CD4-positive, alpha-beta T cell treated with Interferon gamma for 1 hour (primary cell): Measurements from ENCODE around the gene GAB1.
"Not testable (repeated sequence)": the region's sequence is repeated elsewhere in the genome, so short reads cannot be mapped to it uniquely, and the experiment has no call there.

ENCODE experiments used
- DNase-seq: peaks from one replicate; pipeline ENCODE4 v3.0.0-alpha.2; 2020

GAB1 gene

DNA sequence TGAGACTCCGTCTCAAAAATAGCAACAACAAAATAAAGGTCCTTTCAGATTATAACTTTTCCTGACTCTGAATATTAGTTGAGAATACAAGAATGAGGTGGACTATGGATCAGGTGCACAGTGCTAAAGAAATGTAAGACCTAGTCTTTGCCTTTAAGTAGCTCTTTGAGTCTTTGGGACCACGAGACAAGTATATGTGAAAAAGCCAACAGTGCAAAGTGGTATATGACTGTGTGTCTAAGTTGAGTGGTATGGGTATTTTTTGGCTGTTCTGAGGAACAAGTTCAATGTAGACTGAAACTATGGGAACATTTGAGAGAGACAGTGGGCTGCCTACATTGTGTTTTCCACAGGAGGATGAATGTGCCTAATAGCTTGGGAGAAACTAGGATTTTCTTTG lies 2.8 kb downstream of the GAB1 start:
- no peak for DNase-seq

DNA sequence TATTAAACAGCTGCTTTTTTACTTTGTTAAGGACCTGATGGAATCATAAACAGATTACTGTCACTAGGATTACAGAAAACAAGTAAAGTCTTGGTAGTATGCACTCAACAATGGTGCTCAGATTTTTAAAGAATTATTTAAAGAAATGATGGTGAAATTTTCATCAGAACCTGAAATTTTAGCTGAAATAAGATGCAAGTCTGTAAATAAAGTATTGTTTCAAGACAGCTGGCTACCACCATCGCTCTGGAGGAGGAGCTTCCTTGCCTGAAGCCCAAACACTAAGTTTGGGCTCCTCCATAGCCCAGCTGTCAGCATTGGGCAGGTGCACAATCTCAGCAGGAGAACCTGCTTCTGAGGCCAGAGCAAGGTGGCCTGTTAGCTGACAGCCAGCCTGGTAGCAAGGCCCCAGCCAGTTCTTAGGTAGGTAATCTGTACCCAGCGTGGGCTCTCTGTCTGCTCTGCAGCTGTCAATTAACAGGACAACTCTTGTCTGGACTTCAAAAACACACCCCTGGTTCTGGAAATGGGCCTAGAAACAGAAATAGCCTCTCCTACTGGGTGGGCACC lies 4.6 kb downstream of the GAB1 start:
- no peak for DNase-seq

DNA sequence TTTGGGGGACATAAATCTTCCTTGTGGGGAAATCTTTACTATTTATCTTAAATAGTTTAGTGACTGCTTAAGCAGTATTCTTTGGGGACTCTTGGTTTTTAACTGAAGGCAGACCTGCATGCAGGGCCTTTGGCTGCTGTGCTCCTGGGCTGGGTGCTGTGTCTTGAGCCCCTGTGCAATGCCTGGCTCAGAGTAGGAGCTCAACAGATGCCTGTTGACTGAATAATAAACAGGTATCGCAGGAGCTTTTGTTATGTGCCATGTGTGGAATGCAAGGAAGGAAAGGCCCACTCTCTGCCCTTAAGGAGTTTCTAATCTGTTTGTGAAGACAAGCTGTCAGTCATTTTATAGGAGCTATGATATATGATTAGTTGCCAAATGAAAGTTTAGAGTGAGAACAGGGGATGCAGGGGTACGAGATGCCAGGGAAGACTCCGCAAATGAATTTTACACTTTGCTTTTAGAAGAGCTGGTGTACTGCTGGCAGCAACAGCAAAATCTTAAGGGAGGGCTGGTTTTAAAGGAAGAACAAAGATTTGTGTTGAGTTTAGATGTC lies 6.7 kb downstream of the GAB1 start:
- DNase-seq = no peak

GRCh38 chr4:143344041-143344440 lies 7.4 kb downstream of the GAB1 start:
- no peak for DNase-seq

- no peak for DNase-seq
These were observed 8.1 kb downstream of the GAB1 start for GRCh38 chr4:143344774-143345173.

- no peak for DNase-seq
These were observed 8.7 kb downstream of the GAB1 start for GRCh38 chr4:143345356-143345755.

DNA sequence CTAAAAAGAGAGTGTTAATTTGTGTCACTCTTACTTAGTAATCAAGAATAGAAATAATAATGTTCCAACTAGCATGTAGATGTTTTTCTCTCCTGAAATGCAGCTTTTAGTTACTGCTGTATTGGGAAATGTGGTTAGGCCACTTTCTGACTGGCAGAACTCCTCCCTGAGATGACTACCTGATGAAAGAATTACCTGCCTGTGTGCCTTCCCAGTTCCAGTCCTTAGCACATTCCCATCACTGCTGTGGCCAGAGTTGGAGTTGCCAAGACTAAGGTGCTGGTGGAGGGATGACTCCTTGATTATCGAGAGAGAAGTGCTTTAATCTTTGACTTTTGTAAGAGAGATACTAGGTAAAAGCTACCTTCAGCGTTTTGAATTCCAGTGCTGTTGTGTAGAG lies 9.5 kb downstream of the GAB1 start:
- no peak for DNase-seq

GRCh38 chr4:143347484-143348111 lies 10.9 kb downstream of the GAB1 start:
- no peak for DNase-seq

- no peak for DNase-seq
These were observed 11.8 kb downstream of the GAB1 start for GRCh38 chr4:143348233-143349077.

DNA sequence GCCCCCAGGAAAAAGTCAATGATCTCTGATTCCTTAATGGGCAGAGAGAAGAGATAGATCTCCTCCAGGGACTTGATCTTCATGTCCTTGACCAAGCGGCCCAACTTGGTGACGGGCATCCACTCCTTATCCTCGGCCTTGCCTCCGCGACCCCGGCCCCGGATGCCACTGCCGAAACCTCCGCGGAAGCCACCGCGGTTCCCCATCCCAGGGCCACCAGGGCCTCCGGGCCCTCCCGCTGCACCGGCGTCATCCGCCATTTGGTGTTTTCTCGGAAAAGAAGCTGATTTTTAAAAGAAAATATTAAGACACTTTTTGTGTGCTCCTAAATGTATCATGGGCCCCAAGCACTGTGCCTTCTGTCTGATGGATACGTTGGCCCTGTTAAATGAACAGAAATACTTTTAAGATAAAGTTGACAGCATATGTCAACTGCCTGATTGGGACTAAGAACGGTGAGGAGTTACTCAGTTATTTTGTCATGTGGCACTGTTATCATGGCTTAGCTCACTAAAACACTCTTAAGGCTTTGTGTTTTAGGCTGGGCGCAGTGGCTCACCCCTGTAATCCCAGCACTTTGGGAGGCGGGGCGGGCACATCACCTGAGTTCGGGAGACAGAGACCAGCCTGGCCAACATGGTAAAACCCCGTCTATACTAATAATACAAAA lies 13.3 kb downstream of the GAB1 start:
- DNase-seq = not testable (repeated sequence)

- DNase-seq = no peak
These were observed 14.5 kb downstream of the GAB1 start for GRCh38 chr4:143351149-143351691.

DNA sequence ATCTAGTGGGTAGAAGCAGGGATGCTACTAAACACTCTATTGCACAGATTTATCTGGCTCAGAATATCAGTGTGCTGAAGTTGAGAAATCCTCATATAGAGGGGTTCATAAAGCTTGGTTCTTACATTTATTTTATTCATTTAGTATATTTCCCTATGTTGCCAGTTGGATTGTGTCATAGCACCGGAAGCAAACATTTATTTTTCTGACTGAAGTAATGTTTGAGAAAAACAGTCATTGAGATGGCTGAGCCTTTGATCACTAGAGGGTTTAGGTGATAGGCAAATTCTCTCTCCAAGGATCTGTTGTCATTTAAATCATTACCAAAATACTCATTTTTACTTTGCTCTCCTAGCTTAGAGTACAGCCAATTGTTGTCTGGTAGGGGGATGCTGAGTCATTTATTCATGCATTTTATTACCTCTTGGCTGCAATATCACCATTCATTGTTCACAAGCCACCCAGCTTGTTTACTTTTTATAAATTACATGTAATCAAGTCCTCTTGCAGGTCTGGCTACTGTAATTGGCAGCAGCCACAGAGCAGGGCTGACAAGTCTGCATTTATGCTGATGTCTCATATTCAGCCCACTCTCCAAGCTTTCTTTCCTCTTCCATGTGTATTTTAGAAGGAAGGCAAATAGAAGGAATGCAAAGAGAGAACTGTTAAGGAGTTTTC lies 15.2 kb downstream of the GAB1 start:
- no peak for DNase-seq

GRCh38 chr4:143352720-143353119 lies 16.0 kb downstream of the GAB1 start:
- no peak for DNase-seq

DNA sequence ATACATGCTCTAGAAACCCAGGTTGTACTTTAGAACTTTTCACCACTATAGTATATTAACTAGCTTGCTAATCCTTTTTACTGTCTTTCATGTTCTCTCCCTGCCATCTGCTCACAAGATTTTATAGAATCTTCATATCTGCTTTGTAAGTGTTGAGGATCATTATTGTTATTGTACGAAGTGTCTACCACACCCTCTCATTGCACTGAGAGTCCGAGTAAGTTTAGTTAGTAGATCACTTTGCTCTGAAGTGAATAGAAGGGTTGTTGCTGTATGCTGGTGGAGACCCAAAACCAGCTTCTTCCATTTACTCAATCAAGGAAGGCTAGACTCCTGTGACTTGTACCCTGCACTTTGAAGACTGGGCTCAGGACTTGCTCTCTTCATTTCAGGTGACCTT lies 17.1 kb downstream of the GAB1 start:
- no peak for DNase-seq

DNA sequence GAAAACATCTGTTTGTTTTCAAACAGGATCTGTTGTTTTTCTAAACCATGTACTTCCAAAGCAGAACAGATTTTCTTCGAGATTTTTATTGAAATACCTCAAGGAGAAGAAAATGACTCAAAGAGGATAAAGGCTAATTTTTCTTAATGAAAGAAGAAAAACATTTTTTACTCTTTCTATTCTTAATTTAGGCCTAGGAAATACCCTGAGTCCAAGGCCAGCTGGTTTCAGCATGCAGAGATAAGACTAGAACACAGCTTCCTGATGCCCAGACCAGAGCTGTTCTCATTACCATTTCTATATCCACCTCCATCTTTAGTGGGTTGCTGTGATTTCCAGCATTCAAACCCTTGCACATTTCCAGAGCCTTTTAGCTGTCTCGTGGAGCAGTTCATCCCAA lies 18.3 kb downstream of the GAB1 start:
- DNase-seq = no peak

- DNase-seq = no peak
These were observed 19.0 kb downstream of the GAB1 start for GRCh38 chr4:143355540-143356217.

- no peak for DNase-seq
These were observed 19.8 kb downstream of the GAB1 start for GRCh38 chr4:143356493-143356892.

- DNase-seq = peak; percentile 25
These were observed 20.6 kb downstream of the GAB1 start for GRCh38 chr4:143357161-143357845.

GRCh38 chr4:143358419-143358818 lies 21.7 kb downstream of the GAB1 start:
- DNase-seq = no peak

DNA sequence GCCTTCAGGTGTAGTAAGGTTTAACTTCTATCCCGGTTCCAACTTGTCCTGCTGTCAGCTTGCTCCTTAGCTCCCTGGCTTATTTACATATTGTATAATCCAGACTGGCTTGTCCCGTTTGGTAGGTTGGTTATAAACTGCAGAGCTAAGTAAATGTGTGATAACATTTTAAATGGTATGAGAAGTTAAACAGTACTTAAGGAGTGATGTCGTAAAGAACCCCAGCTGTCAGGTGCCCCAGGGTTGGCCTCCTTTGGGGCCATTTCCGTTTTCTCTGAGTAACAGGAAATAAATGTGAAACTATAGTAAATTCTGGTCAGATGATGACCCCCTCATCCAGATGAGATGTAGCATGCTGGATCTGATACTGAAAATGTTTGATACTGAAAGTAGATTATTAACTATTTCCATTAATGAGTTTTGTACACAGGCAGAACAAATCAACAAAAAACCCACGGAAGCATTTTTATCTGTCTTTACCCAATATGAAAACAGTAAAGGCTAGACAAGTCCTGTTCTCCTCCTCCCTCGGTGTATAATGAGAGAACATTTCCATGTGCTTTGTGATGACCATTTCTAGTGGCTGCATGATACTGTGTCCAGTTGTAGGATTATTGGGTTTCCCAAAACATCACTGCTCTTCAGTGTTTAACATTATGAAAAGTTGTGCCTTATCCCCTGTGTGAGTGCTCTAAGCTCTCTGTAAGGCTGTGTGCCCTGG lies 22.4 kb downstream of the GAB1 start:
- DNase-seq = peak; percentile 50
